Measurements from ENCODE around the gene GPR42.
"Not testable (repeated sequence)": the region's sequence is repeated elsewhere in the genome, so short reads cannot be mapped to it uniquely, and the experiment has no call there.

Gene GPR42

GRCh38 chr19:35352448-35353304 lies 18.2 kb upstream of the GPR42 start:
- peak; percentile 78 for DNase-seq (ENCODE audit: low read depth)
- no peak for TF ChIP-seq MYC (IDR thresholded peaks at IDR 0.05; ENCODE audit: low read depth, low read length)
- TF ChIP-seq MAX (IDR thresholded peaks at IDR 0.05; ENCODE audit: low read depth, low read length): peak; percentile 65
- TF ChIP-seq POLR2A (IDR thresholded peaks at IDR 0.05; ENCODE audit: extremely low read depth, insufficient read length): no peak
- TF ChIP-seq CTCF (IDR thresholded peaks at IDR 0.05; ENCODE audit: low read depth, low read length): peak; percentile 61
- H3K4me3 ChIP-seq (ENCODE audit: low read depth, low read length): no peak overlapping the region

- H3K4me3 ChIP-seq (ENCODE audit: low read depth, low read length): no peak overlapping the region
- TF ChIP-seq CTCF (IDR thresholded peaks at IDR 0.05; ENCODE audit: low read depth, low read length): no peak
- no peak for TF ChIP-seq MAX (IDR thresholded peaks at IDR 0.05; ENCODE audit: low read depth, low read length)
- no peak for DNase-seq (ENCODE audit: low read depth)
Observed at GRCh38 chr19:35353635-35354034, 17.2 kb upstream of the GPR42 start.

- no peak for DNase-seq (ENCODE audit: low read depth)
- TF ChIP-seq CTCF (IDR thresholded peaks at IDR 0.05; ENCODE audit: low read depth, low read length): no peak
- no peak overlapping the region for H3K4me3 ChIP-seq (ENCODE audit: low read depth, low read length)
Observed at GRCh38 chr19:35354898-35355297, 16.0 kb upstream of the GPR42 start.

GRCh38 chr19:35355791-35356460 lies 14.9 kb upstream of the GPR42 start:
- H3K4me3 ChIP-seq (ENCODE audit: low read depth, low read length): no peak overlapping the region
- no peak for TF ChIP-seq MAX (IDR thresholded peaks at IDR 0.05; ENCODE audit: low read depth, low read length)
- no peak for TF ChIP-seq CTCF (IDR thresholded peaks at IDR 0.05; ENCODE audit: low read depth, low read length)
- TF ChIP-seq MYC (IDR thresholded peaks at IDR 0.05; ENCODE audit: low read depth, low read length): no peak
- no peak for TF ChIP-seq POLR2A (IDR thresholded peaks at IDR 0.05; ENCODE audit: extremely low read depth, insufficient read length)
- DNase-seq (ENCODE audit: low read depth): no peak

- H3K4me3 ChIP-seq (ENCODE audit: low read depth, low read length): no peak within 1 kb of the TSS
- peak; percentile 54 for DNase-seq (ENCODE audit: low read depth)
- TF ChIP-seq MAX (IDR thresholded peaks at IDR 0.05; ENCODE audit: low read depth, low read length) (no peak), CTCF (IDR thresholded peaks at IDR 0.05; ENCODE audit: low read depth, low read length) (no peak), MYC (IDR thresholded peaks at IDR 0.05; ENCODE audit: low read depth, low read length) (no peak), POLR2A (IDR thresholded peaks at IDR 0.05; ENCODE audit: extremely low read depth, insufficient read length) (no peak)
Observed at GRCh38 chr19:35357867-35358573, 12.8 kb upstream of the GPR42 start, which contains the start of gene FFAR3. FFAR3 (plus strand) TSS chr19:35358460; CDS start chr19:35358891, 431 bp downstream.

GRCh38 chr19:35358834-35359233 lies 12.0 kb upstream of the GPR42 start:
- H3K4me3 ChIP-seq (ENCODE audit: low read depth, low read length); DNase-seq (ENCODE audit: low read depth): not testable (repeated sequence)

GRCh38 chr19:35359395-35359794 lies 11.5 kb upstream of the GPR42 start:
- DNase-seq (ENCODE audit: low read depth); H3K4me3 ChIP-seq (ENCODE audit: low read depth, low read length): not testable (repeated sequence)

- not testable (repeated sequence) for DNase-seq (ENCODE audit: low read depth); H3K4me3 ChIP-seq (ENCODE audit: low read depth, low read length)
Observed at GRCh38 chr19:35360081-35360480, 10.8 kb upstream of the GPR42 start.
